HG03469 (cell line): ENCODE data around the gene DCLK2.

Experiments used
- ATAC-seq: cut with Tn5 transposase; IDR thresholded peaks from one replicate; pipeline ENCODE4 v1.9.1; 2021; ENCODE audit warnings: mild to moderate bottlenecking, moderate library complexity, moderate number of reproducible peaks; ENCODE audit not compliant: unreplicated experiment

DCLK2 gene

GRCh38 chr4:150078041-150078578 is at the start of gene DCLK2:
TSS of gene DCLK2 (plus strand) at chr4:150078445. CDS start at chr4:150079028, 583 bp downstream.
- no peak for ATAC-seq

GRCh38 chr4:150032541-150032940 is 45.7 kb upstream of the DCLK2 start:
- ATAC-seq, result no peak

GRCh38 chr4:150033081-150033480 is 45.2 kb upstream of the DCLK2 start:
- no peak for ATAC-seq

GRCh38 chr4:150033901-150034300 is 44.3 kb upstream of the DCLK2 start:
- ATAC-seq, result no peak

- ATAC-seq, result no peak
Observed at GRCh38 chr4:150037251-150037856, 40.9 kb upstream of the DCLK2 start.

- peak; percentile 96 for ATAC-seq
Observed at GRCh38 chr4:150038335-150039076, 39.7 kb upstream of the DCLK2 start.

- no peak for ATAC-seq
Observed at GRCh38 chr4:150039274-150040127, 38.7 kb upstream of the DCLK2 start.

GRCh38 chr4:150044517-150044916 is 33.7 kb upstream of the DCLK2 start:
- ATAC-seq, result no peak

GRCh38 chr4:150045410-150045809 is 32.8 kb upstream of the DCLK2 start:
- no peak for ATAC-seq

GRCh38 chr4:150046728-150047217 is 31.5 kb upstream of the DCLK2 start:
- no peak for ATAC-seq

GRCh38 chr4:150047546-150047945 is 30.7 kb upstream of the DCLK2 start:
- ATAC-seq, result no peak

GRCh38 chr4:150049682-150050081 is 28.6 kb upstream of the DCLK2 start:
- ATAC-seq, result no peak

- no peak for ATAC-seq
Observed at GRCh38 chr4:150050566-150050965, 27.7 kb upstream of the DCLK2 start.

- ATAC-seq, result no peak
Observed at GRCh38 chr4:150051111-150051510, 27.1 kb upstream of the DCLK2 start.

- no peak for ATAC-seq
Observed at GRCh38 chr4:150055467-150055866, 22.8 kb upstream of the DCLK2 start.

GRCh38 chr4:150056569-150056968 is 21.7 kb upstream of the DCLK2 start:
- no peak for ATAC-seq

GRCh38 chr4:150061086-150061776 is 17.0 kb upstream of the DCLK2 start:
- ATAC-seq, result no peak

- ATAC-seq, result no peak
Observed at GRCh38 chr4:150063128-150063527, 15.1 kb upstream of the DCLK2 start.

GRCh38 chr4:150065740-150066139 is 12.5 kb upstream of the DCLK2 start:
- ATAC-seq, result no peak

GRCh38 chr4:150067859-150068258 is 10.4 kb upstream of the DCLK2 start:
- no peak for ATAC-seq
